Neutrophil (primary cell): ENCODE data around the gene SSNA1.

Experiments
- H3K27ac ChIP-seq: fragments of 200-600 bp; sonication (generic); 2 replicates; pipeline ENCODE4 v1.5.1; 2016; ENCODE audit warnings: mild to moderate bottlenecking, moderate library complexity
- H3K27me3 ChIP-seq: fragments of 200-600 bp; sonication (generic); 2 replicates; pipeline ENCODE4 v1.6.0; 2016; ENCODE audit warnings: mild to moderate bottlenecking
- H3K36me3 ChIP-seq: fragments of 200-600 bp; sonication (generic); 2 replicates; pipeline ENCODE4 v1.5.1; 2017
- H3K4me1 ChIP-seq, 2 experiments: fragments of 200-600 bp in 1 of 2; sonication (generic) in 1 of 2; 1 replicate in 1 of 2; 2 replicates in 1 of 2; pipeline versions ENCODE4 v1.5.1 to v1.6.1; 2013 to 2016; ENCODE audit warnings: low read depth in 1 of 2, low read length in 1 of 2, mild to moderate bottlenecking in 1 of 2, moderate library complexity in 1 of 2; ENCODE audit not compliant: control insufficient read depth in 1 of 2, insufficient read depth in 1 of 2
- H3K4me3 ChIP-seq, 2 experiments: fragments of 200-600 bp in 1 of 2; sonication (generic) in 1 of 2; 1 replicate in 1 of 2; 2 replicates in 1 of 2; pipeline ENCODE4 v1.5.1; 2013 to 2016; ENCODE audit warnings: low read depth in 1 of 2, low read length in 1 of 2, mild to moderate bottlenecking in 1 of 2, moderate library complexity in 1 of 2
- H3K9me3 ChIP-seq: fragments of 200-600 bp; sonication (generic); 2 replicates; pipeline ENCODE4 v1.5.1; 2016
- TF ChIP-seq, protein P1 (sequence below): fragments of 200-600 bp; sonication (generic); IDR thresholded peaks from 2 replicates; pipeline ENCODE4 v1.5.1; 2016; ENCODE audit warnings: antibody characterized with exemption

Gene SSNA1

DNA sequence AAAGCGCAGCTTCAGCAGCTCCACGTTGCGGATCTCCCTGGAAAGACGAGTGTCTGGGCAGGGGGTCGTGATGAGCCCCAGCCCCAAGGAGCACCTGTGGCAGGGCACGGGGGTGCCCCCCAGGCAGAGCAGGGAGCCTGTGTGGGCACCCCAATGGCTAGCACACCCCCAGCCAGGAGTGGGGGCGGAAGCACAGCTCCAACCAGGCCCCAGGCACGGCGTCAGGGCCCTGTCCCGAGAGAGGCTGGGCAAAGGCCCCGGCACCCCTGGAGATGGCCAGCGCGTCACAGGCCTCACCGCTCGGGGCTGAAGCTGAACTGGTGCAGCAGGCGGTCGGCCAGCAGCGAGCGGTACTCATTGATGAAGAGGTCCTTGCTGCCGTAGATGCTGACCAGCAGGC lies 8.0 kb upstream of the SSNA1 start:
- Histone ChIP-seq H3K27ac (no peak overlapping the region), H3K9me3 (no peaks in the 10 kb centered on the region), H3K4me1 (no peaks in the 10 kb centered on the region), H3K4me3 (no peak overlapping the region), H3K36me3 (peaks cover 89% of the 10 kb centered on the region), H3K27me3 (peaks cover 5% of the 10 kb centered on the region)
- TF ChIP-seq, protein P1, sequence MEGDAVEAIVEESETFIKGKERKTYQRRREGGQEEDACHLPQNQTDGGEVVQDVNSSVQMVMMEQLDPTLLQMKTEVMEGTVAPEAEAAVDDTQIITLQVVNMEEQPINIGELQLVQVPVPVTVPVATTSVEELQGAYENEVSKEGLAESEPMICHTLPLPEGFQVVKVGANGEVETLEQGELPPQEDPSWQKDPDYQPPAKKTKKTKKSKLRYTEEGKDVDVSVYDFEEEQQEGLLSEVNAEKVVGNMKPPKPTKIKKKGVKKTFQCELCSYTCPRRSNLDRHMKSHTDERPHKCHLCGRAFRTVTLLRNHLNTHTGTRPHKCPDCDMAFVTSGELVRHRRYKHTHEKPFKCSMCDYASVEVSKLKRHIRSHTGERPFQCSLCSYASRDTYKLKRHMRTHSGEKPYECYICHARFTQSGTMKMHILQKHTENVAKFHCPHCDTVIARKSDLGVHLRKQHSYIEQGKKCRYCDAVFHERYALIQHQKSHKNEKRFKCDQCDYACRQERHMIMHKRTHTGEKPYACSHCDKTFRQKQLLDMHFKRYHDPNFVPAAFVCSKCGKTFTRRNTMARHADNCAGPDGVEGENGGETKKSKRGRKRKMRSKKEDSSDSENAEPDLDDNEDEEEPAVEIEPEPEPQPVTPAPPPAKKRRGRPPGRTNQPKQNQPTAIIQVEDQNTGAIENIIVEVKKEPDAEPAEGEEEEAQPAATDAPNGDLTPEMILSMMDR: no peak

DNA sequence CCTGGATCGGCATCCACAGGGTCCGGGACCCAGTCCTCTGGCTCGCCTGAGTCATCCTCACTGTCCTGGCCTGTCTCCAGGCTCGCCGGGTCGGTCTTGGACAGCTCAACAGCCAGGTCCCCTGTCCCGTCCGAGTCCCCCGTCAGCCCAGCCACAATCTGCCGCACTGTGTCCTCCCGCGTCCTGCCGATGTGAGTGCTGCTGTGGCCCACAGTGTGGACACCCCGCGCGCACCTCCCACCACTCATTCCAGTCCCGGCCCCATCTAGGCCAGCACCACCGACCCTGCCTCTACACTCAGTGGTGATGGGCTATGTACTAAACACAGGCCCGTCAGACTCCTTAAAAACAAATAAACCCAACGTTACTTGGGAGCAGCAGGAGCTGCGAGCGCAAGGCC lies 6.8 kb upstream of the SSNA1 start:
- TF ChIP-seq, protein P1: no peak
- Histone ChIP-seq H3K4me3 (no peak overlapping the region), H3K9me3 (no peaks in the 10 kb centered on the region), H3K36me3 (peaks cover 100% of the 10 kb centered on the region), H3K27ac (no peak overlapping the region), H3K27me3 (no peaks in the 10 kb centered on the region), H3K4me1 (peaks cover 3 to 4% of the 10 kb centered on the region in 2 experiments)

DNA sequence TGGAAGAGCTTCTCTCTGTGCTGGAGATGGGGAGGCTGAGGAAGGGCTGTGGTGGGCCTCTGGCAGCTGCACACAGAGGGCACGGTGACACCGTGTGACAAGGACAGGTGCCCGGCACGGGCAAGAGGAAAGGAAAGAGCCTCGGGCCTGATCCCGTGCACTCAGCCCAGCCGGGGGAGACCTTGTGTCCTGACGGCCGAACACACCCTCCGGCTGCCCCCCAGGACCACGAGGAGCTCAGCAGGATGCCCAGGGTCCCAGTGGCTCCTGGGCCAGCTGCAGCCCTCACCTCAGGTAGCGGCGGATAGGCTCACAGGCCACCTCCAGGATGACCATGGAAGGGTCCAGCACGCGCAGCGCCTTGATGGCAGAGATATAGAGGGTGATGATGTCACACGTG lies 5.6 kb upstream of the SSNA1 start:
- H3K4me1 ChIP-seq: peaks cover 13 to 15% of the 10 kb centered on the region in 2 experiments
- H3K36me3 ChIP-seq: peaks cover 96% of the 10 kb centered on the region
- no peak overlapping the region for H3K4me3 ChIP-seq
- H3K27ac ChIP-seq: no peak overlapping the region
- H3K9me3 ChIP-seq: no peaks in the 10 kb centered on the region
- TF ChIP-seq, protein P1: no peak
- H3K27me3 ChIP-seq: no peaks in the 10 kb centered on the region

DNA sequence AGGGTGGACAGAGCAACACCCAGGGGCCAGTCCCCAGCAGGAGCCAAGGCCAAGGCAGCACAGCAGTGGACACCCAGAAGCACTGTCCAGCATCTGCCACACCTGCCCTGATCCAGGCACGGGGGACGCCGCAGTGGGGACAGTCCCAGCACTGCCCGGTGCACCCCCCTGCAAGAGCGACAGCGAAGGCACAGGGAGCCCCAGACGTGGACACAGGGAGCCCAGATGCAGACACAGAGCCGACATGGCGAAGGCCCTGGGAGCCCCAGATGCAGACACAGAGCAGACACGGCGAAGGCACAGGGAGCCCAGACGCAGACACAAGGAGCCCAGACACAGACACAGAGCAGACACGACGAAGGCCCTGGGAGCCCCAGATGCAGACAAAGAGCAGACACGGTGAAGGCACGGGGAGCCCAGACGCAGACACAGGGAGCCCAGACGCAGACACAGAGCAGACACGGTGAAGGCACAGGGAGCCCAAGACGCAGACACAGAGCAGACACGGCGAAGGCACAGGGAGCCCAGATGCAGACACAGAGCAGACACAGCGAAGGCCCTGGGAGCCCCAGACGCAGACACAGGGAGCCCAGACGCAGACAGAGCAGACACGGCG lies 4.4 kb upstream of the SSNA1 start:
- Histone ChIP-seq H3K4me1 (peaks cover 21 to 22% of the 10 kb centered on the region in 2 experiments), H3K36me3 (peaks cover 83% of the 10 kb centered on the region)

DNA sequence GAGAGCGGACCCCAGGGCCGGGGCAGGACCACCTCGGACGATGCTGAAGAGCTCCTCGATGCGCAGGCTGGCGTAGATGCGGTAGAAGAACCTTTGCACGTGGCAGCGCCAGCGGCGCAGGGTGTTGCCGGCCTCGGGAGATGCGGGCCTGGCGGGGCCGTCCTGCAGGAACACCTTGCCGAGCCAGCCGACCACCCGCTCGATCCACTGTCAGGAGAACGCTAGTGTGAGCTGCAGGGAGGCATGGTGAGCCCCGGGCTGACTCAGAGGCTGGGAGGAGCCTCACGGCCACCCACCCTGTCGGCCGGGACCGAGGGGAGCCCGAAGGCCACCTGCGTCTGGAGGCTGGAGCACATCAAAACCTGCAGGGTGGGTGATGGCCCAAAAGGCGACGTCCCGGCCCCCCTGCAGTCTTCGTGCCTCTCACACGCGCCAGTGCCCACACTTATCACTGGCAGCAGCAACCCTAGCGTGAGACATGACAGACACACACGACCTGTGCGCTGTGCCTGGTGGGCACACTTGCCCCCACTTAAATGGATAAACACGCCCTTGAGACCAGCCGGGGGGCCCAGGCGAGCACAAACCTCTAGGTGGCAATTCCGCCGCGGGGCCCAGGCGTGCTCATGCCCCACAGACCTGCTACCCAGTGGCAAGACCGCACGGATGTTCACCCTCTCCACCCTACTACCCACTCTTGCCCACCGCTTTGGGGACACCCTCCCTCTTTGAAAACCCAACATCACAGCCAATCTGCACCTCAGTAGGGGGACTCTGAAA lies 3.4 kb upstream of the SSNA1 start:
- Histone ChIP-seq H3K4me3 (no peak overlapping the region), H3K9me3 (no peaks in the 10 kb centered on the region), H3K27me3 (no peaks in the 10 kb centered on the region), H3K36me3 (peaks cover 77% of the 10 kb centered on the region), H3K4me1 (peaks cover 30 to 32% of the 10 kb centered on the region in 2 experiments), H3K27ac (no peak overlapping the region)
- TF ChIP-seq, protein P1: no peak

More for the DNA sequence above, 4.4 kb upstream of the SSNA1 start:
- TF ChIP-seq, protein P1: no peak
- Histone ChIP-seq H3K9me3 (no peaks in the 10 kb centered on the region), H3K4me3 (no peak overlapping the region), H3K27ac (no peak overlapping the region), H3K27me3 (no peaks in the 10 kb centered on the region)
